ENCODE results near the gene MPP1.
A peak's percentile ranks its signal among the peaks of the same experiment; 100 is the strongest.

MPP1 gene

DNA sequence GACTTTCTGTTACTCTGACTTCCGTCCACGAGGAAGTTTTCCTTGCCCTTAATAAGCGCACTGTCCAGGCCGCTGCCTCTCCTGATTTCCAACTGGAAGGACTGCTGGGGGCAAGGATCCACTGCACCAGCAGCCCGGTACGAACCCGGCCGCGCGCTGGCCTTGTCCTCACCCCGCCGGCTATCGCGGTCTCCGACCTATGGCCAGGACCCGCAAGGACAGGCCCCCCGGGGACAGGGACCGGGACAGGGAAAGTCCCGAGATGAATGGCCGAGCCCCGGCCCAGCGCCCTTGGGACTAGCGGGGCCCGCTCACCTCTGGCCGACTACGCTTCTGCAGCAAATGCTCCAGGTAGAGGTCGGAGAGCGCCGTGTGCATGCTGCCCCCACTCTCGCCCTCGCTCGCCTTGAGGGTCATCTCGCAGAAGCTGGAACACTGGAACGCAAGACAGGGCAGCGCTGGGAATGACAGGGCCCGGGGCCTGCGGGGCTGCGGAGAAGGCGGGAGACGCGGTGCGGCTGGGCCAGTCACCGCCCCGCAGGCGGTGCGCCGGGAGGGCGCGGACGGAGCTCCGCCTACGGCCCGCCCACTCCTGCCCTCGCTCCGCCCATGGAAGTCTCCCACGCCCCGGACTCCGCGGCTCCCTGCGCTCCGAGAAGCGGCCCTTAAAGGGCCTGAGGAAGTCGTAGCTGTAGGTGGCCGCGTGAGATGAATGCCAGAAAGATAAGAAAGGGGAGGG is at the start of gene MPP1:
Gene MPP1 (minus strand): TSS at position 529 of the 739 bp plus-strand sequence. CDS start 112 bp downstream, at position 417.
- DNase-seq (ENCODE audit: extremely low read depth, low read depth): no peak
- TF ChIP-seq, protein P1, sequence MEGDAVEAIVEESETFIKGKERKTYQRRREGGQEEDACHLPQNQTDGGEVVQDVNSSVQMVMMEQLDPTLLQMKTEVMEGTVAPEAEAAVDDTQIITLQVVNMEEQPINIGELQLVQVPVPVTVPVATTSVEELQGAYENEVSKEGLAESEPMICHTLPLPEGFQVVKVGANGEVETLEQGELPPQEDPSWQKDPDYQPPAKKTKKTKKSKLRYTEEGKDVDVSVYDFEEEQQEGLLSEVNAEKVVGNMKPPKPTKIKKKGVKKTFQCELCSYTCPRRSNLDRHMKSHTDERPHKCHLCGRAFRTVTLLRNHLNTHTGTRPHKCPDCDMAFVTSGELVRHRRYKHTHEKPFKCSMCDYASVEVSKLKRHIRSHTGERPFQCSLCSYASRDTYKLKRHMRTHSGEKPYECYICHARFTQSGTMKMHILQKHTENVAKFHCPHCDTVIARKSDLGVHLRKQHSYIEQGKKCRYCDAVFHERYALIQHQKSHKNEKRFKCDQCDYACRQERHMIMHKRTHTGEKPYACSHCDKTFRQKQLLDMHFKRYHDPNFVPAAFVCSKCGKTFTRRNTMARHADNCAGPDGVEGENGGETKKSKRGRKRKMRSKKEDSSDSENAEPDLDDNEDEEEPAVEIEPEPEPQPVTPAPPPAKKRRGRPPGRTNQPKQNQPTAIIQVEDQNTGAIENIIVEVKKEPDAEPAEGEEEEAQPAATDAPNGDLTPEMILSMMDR (IDR thresholded peaks at IDR 0.05; ENCODE audit: low read depth, low read length, missing control alignments): no peak
- H3K4me3 ChIP-seq (replicated peaks; ENCODE audit: low read depth, low read length): peak within 1 kb of the TSS; percentile 48

- TF ChIP-seq, protein P1 (IDR thresholded peaks at IDR 0.05; ENCODE audit: low read depth, low read length, missing control alignments): no peak
Measured at GRCh38 chrX:154850957-154851611, 45.8 kb upstream of the MPP1 start.

GRCh38 chrX:154840856-154841255 is 35.6 kb upstream of the MPP1 start:
- TF ChIP-seq, protein P1 (IDR thresholded peaks at IDR 0.05; ENCODE audit: low read depth, low read length, missing control alignments): peak; percentile 21
- no peak overlapping the region for H3K4me3 ChIP-seq (replicated peaks; ENCODE audit: low read depth, low read length)
- DNase-seq (ENCODE audit: extremely low read depth, low read depth): peak; percentile 15

More at GRCh38 chrX:154850957-154851611, 45.8 kb upstream of the MPP1 start:
- no peak overlapping the region for H3K4me3 ChIP-seq (replicated peaks; ENCODE audit: low read depth, low read length)
- DNase-seq (ENCODE audit: extremely low read depth, low read depth): no peak

GRCh38 chrX:154836163-154836562 is 30.9 kb upstream of the MPP1 start:
- H3K4me3 ChIP-seq (replicated peaks; ENCODE audit: low read depth, low read length): no peak overlapping the region
- no peak for DNase-seq (ENCODE audit: extremely low read depth, low read depth)
- TF ChIP-seq, protein P1 (IDR thresholded peaks at IDR 0.05; ENCODE audit: low read depth, low read length, missing control alignments): no peak

GRCh38 chrX:154834562-154834961 is 29.3 kb upstream of the MPP1 start, which contains the start of gene SMIM9:
SMIM9 (minus strand) TSS chrX:154834662; CDS start chrX:154830856, 3,806 bp downstream.
- TF ChIP-seq, protein P1 (IDR thresholded peaks at IDR 0.05; ENCODE audit: low read depth, low read length, missing control alignments): no peak
- DNase-seq (ENCODE audit: extremely low read depth, low read depth): no peak
- no peak within 1 kb of the TSS for H3K4me3 ChIP-seq (replicated peaks; ENCODE audit: low read depth, low read length)

GRCh38 chrX:154833746-154834274 is 28.5 kb upstream of the MPP1 start:
- no peak for DNase-seq (ENCODE audit: extremely low read depth, low read depth)
- TF ChIP-seq, protein P1 (IDR thresholded peaks at IDR 0.05; ENCODE audit: low read depth, low read length, missing control alignments): no peak
- no peak overlapping the region for H3K4me3 ChIP-seq (replicated peaks; ENCODE audit: low read depth, low read length)

Measured in HFF-Myc (cell line).